Omental fat pad (tissue), 4 donors: ENCODE data around the gene KCNJ9. TPM values are rescaled to one million over a fixed set of nuclear protein-coding genes. Genes with fewer than 3 reads are reported as not detected.

Experiments used
- ATAC-seq: fragments of 150-250 bp; one replicate; pipeline ENCODE4 v1.9.1; 2016; ENCODE audit warnings: mild to moderate bottlenecking, moderate library complexity; ENCODE audit not compliant: low FRiP score
- DNase-seq: peaks from one replicate; pipeline ENCODE4 v3.0.0-alpha.2; 2019; ENCODE audit warnings: low spot score
- total RNA-seq, 4 donors: library from RNA; depleted of rRNA; stranded (reverse); fragments of >200 nt; gene quantifications; one replicate each; pipeline ENCODE4 v1.1.0, GENCODE V29; 2016
- TF ChIP-seq, protein P1 (sequence below), 3 donors: fragments of 450-650 bp; IDR thresholded peaks; one replicate each; pipeline ENCODE4 v1.5.1; 2016 to 2017; ENCODE audit warnings: antibody characterized with exemption in 3 of 3, mild to moderate bottlenecking in 3 of 3, moderate library complexity in 2 of 3

The KCNJ9 gene
- total RNA-seq, 4 donors from 2014 or later, result not detected

DNA sequence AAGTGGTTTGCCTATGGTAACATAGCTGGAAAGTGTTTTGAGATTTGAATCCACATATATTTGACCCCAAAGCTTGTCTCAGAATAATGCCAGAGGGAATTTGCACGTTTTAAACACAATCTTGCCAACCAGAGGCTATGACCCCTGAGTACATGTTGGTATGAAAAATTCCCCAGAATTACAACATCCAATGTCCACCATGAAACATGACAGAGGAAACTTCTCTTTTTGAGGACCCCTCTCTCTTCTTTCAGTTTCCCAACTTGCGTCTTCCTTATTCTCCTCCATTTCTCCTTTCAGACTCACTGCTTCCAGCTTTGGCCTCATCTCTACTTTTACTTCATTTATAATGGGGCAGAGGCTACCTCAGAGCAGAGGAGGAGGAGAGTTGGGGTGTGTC is 5.5 kb upstream of the KCNJ9 start:
- no peak for DNase-seq
- TF ChIP-seq, protein P1, sequence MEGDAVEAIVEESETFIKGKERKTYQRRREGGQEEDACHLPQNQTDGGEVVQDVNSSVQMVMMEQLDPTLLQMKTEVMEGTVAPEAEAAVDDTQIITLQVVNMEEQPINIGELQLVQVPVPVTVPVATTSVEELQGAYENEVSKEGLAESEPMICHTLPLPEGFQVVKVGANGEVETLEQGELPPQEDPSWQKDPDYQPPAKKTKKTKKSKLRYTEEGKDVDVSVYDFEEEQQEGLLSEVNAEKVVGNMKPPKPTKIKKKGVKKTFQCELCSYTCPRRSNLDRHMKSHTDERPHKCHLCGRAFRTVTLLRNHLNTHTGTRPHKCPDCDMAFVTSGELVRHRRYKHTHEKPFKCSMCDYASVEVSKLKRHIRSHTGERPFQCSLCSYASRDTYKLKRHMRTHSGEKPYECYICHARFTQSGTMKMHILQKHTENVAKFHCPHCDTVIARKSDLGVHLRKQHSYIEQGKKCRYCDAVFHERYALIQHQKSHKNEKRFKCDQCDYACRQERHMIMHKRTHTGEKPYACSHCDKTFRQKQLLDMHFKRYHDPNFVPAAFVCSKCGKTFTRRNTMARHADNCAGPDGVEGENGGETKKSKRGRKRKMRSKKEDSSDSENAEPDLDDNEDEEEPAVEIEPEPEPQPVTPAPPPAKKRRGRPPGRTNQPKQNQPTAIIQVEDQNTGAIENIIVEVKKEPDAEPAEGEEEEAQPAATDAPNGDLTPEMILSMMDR (IDR thresholded peaks at IDR 0.05), result no peak
- no peak for ATAC-seq

DNA sequence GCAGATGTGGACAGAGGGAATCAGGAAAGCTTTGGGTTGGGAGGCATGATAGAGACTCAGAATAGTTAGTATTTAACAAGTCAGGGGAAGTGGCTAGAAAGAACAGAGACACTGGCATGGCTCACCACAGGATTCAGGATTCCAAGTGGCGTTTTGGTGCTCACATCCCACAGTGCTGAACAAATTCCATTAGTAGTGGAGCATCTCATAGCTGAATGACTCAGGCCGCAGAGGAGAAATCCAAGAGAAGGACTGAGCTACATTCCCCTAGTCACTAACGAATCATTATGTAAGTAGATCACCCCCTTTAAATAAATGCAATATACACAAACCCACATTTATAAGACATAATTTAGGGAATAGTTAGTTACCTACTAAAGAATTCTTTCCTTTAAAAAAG is 5.0 kb upstream of the KCNJ9 start:
- no peak for DNase-seq
- TF ChIP-seq, protein P1 (IDR thresholded peaks at IDR 0.05), result no peak
- ATAC-seq, result no peak

DNA sequence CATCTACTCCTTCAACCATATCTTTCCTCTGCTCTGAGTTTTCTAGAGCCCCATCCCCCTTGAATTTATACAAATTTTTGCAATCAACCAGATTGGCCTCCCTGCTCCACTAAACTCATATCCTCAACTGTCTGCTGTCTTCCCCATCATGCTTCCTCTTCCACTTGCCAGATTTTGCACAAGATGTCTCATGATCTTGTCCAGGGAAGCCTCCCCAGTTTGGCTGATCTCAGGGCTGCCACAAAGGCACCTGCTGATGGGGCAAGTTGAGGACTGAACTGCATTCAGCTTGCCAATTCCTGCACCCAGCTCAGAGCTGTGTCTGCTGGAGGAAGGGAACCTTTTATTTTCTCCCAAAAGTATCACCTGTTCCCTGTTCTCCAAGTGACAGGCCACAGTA is 3.9 kb upstream of the KCNJ9 start:
- DNase-seq, result no peak
- TF ChIP-seq, protein P1 (IDR thresholded peaks at IDR 0.05), result no peak
- ATAC-seq, result no peak

DNA sequence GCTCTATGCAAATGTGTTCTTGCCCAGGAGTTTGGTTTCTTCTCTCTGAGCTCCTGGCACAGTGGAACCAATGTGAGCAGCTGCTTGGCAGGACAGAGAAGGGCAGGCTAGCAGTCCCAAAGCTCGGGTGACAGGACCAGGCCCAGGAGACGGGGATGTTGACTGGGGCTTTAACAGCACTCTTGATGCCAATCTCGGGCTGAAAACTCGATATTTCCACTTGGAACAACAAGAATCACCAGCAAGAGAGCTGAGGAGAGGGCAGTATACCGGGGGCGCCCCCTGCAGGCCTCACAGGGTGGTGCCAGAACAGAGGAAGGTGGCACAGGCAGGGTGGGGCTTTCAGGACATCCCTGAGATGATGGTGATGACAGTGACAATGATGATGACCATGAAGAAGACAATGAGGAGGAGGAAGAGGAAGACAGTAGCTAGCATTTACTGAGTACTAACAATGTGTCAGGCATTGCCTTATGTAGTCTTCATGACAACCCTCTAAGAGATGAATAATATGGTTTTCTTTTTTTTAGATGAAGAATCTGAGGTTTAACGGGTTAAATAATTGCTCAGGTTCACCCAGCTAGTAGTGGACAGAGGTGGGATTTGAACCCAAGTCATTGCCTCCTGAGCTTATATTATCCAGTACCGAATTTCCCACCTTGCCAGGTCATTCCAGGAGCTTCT is 2.7 kb upstream of the KCNJ9 start:
- ATAC-seq (no peak), DNase-seq (no peak)
- TF ChIP-seq, protein P1 (IDR thresholded peaks at IDR 0.05), result no peak

DNA sequence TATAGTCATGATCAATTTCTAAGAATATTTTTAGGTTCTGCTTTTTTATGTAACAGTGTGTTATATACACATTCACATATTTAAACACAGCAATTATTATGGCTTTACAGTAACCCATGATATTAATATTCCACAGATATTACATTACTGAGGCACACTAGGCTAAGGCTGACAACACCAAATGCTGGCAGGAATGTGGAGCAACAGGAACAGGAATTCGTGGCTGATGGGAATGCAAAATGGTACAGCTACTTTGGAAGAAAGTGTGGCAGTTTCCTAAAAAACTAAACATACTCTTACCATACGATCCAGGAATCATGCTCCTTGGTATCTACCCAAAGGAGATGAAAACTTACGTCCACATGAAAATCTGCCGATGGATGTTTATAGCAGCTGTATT is 1.9 kb upstream of the KCNJ9 start:
- TF ChIP-seq, protein P1 (IDR thresholded peaks at IDR 0.05), result no peak
- DNase-seq (no peak), ATAC-seq (no peak)

DNA sequence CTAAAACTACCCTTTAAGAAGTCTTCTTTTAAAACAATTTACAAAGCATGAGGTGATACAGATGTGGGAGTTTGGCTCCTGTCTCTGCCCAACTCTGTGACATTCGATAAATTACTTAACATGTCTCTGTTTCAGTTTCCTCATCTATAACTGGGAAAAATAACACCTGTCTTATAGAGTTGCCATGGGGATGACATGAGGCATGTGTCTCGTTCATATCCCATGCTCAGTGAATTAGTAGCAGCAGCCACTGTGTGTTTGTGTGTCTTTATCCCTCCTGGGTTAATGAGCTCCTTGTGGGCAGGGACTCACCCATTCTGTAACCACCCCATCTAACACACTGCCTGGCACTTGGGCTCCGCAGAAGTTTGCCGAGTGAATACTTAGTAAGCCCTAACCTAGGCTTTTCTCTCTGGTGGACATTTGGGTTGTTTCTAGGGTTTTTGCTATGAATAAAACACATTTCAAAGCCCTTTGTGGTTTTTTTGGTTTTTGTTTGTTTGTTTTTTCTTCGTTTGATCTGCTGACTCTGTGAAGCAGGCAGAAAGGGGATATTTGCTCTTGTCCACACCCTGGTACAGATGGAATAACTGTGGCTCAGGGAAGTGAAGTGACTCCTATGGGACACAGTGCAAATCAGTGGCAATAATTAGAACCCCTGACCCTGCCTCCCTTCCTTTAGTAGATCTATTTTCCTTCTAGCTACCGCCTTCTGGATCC is 797 bp upstream of the KCNJ9 start:
- TF ChIP-seq, protein P1 (IDR thresholded peaks at IDR 0.05), result no peak
- ATAC-seq (no peak), DNase-seq (no peak)

DNA sequence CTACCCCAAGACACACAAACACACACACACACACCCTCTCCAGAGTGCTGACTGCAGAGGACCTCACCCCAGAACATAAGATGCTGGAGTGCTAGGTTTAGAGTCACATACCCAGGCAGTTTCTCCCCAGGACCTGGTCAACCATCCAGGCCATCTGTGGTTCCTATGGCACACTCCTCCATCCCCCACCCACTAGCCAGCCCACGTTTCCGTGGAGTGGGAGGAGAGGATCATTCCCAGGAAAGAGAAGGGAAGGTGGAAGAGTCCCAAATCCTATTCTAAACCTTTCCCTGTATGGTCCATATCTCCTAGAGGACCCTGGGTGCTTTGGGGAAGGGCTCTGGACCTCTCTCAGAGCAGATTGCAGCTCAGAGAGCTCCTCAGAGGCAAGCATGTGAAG is 1.1 kb downstream of the KCNJ9 start:
- ATAC-seq, result no peak
- TF ChIP-seq, protein P1 (IDR thresholded peaks at IDR 0.05), result no peak
- no peak for DNase-seq
